ENCODE measurements around the gene CDH13. TPM values are rescaled to one million over a fixed set of nuclear protein-coding genes. Genes with fewer than 3 reads are reported as not detected.

CDH13 gene
- total and polyA plus RNA-seq, 9 of the 15 experiments (the other 6 are each of a cell fraction or from before 2014, with no cell fraction given) = 0.03 TPM; not detected in 8

DNA sequence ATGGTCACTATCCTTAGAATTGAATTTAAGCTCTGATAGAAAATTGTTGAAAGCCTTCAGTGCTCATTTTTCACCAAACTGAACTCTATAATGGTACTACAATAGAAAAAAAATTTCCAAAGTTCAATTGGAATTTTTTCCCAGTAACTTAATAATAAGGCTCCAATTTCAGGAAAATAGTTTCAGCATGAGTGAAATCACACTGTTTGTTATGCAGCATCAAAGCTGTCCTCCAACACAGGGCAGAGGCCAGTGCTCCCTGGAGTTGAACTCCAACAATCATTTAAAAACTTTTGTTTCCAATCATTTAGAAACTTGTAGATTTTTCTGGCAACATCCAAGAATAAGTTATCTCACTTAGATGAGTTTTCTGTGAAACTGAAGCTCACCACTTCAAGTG, 1077.9 kb downstream of the CDH13 start:
- BruUV-seq (replicated peaks) = no TSS peak
- CTCF ChIA-PET (ENCODE audit: low intra/inter-chr PET ratio) = no interaction called here
- POLR2A ChIA-PET = no interaction called here
- Histone ChIP-seq H3K4me3 (no peak overlapping the region), H3K36me3 (ENCODE audit: control insufficient read depth, insufficient read depth, low read length) (no peaks in the 10 kb centered on the region), H3K27ac (ENCODE audit: extremely low read depth, low read depth, low read length) (no peak overlapping the region), H3K9me3 (replicated peaks; ENCODE audit: control insufficient read depth, insufficient read depth, low read depth, low read length) (no peaks in the 10 kb centered on the region), H2AFZ (ENCODE audit: low read depth, low read length) (no peak overlapping the region), H3K79me2 (ENCODE audit: control insufficient read depth, insufficient read depth, low read length) (no peaks in the 10 kb centered on the region), H3K27me3 (ENCODE audit: control insufficient read depth in 2 of 2, insufficient read depth in 2 of 2, low read length in 2 of 2) (peaks cover 4% of the 10 kb centered on the region in 2 experiments; a peak in 3 of 5 replicates), H3K9ac (ENCODE audit: insufficient read depth in 1 of 2, low read depth in 2 of 2, low read length in 2 of 2) (no peak overlapping the region), H4K20me1 (replicated peaks; ENCODE audit: control insufficient read depth, insufficient read depth, low read length) (0 out of 2 replicates have a peak, but pooled peaks cover 5% of the 10 kb centered on the region), H3K4me1 (replicated peaks in 1 of 2; ENCODE audit: control insufficient read depth in 2 of 2, insufficient read depth in 2 of 2, low read length in 2 of 2) (no peaks in the 10 kb centered on the region), H3K4me2 (ENCODE audit: insufficient read depth, low read length) (no peak overlapping the region), H3K9me1 (ENCODE audit: control insufficient read depth, insufficient read depth, low read length) (no peaks in the 10 kb centered on the region)
- intact Hi-C loops (cut with micrococcal nuclease) (no loop called here), in situ Hi-C loops (cut with MboI) (no loop called here)
- TF ChIP-seq ZFP91 (CRISPR knock-in tag; IDR thresholded peaks at IDR 0.05) = no peak
- no peak for TF ChIP-seq PTTG1 (tag; IDR thresholded peaks at IDR 0.05; ENCODE audit: low read depth)
- TF ChIP-seq GATAD2A (IDR thresholded peaks at IDR 0.05) = no peak
- TF ChIP-seq PTRF (tag; IDR thresholded peaks at IDR 0.05) = no peak
- TF ChIP-seq, protein P1, sequence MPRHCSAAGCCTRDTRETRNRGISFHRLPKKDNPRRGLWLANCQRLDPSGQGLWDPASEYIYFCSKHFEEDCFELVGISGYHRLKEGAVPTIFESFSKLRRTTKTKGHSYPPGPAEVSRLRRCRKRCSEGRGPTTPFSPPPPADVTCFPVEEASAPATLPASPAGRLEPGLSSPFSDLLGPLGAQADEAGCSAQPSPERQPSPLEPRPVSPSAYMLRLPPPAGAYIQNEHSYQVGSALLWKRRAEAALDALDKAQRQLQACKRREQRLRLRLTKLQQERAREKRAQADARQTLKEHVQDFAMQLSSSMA (CRISPR knock-in tag; IDR thresholded peaks at IDR 0.05) = no peak
- TF ChIP-seq TOE1 (IDR thresholded peaks at IDR 0.05; ENCODE audit: borderline replicate concordance) = no peak
- no peak for TF ChIP-seq TOE1 (CRISPR knock-in tag; IDR thresholded peaks at IDR 0.05; ENCODE audit: borderline replicate concordance, low read depth)
- no peak for ATAC-seq
- FAIRE-seq = no peak
- DNase-seq (ENCODE audit: extremely low read depth in 1 of 4, low spot score in 3 of 4) = no peak

All from K562 (cell line).